Mammary epithelial cell (primary cell): Measurements from ENCODE around the gene DAB2.

Experiments used
- CTCF ChIP-seq, 2 donors: IDR thresholded peaks in 1 of 2; conservative IDR thresholded peaks in 1 of 2; 2 replicates each; pipeline ENCODE4 v1.5.1; 2011 to 2012; ENCODE audit warnings: inconsistent platforms in 2 of 2, low read length in 2 of 2, mild to moderate bottlenecking in 2 of 2, control low read depth in 1 of 2, low read depth in 1 of 2; ENCODE audit not compliant: insufficient read depth in 1 of 2; ENCODE audit errors: extremely low read depth in 1 of 2
- EZH2 ChIP-seq: IDR thresholded peaks from 2 replicates; pipeline ENCODE4 v1.6.1; 2012; ENCODE audit warnings: low read length, inconsistent platforms, borderline replicate concordance

GRCh38 chr5:39451276-39451941, 26.6 kb upstream of the DAB2 start:
- TF ChIP-seq EZH2 = no peak
- TF ChIP-seq CTCF (conservative IDR thresholded peaks at IDR 0.05 in 1 of 2, IDR thresholded peaks at IDR 0.05 in 1 of 2; ENCODE audit: extremely low read depth in 1 of 2, insufficient read depth in 1 of 2, low read depth in 1 of 2, low read length in 2 of 2) = no peak
